ENCODE results near the gene IQGAP1. TPM values are rescaled to one million over a fixed set of nuclear protein-coding genes. Genes with fewer than 3 reads are reported as not detected.
A peak's percentile ranks its signal among the peaks of the same experiment; 100 is the strongest.
"Not testable (repeated sequence)": the region's sequence is repeated elsewhere in the genome, so short reads cannot be mapped to it uniquely, and the experiment has no call there.

The IQGAP1 gene
- total and polyA plus RNA-seq, 2 donors (not counting 1 experiment from before 2014, with no cell fraction given) = 222 to 270 TPM

DNA sequence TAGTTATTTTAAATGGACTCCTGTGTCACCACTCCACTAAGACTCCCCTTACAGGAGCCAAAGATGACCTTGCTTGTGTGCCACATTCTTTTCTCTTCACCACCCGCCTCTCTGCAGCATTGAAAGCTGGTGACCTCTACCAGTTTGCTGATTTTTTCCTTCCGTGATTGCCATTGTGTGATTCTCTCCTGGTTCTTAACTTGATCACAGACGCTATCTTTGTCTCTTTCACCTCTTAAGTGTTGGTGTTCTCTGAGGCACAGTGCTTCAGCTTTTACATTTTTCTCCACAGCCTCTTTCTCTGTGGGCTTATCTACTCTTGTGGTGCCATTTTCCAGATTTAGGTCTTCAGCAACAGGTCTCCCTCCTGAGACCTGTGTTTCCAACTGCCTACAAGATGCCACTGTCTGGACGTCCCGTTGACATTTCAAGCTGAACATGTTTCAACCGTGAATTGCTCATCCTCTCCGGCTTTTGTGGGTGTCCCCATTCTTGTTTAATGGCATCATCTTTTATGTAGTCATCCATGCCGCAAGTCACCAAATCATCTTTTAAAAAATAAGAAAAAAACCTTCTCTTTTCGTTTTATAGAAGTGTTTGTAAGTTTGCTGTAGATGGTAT, 26.5 kb downstream of the IQGAP1 start:
- Histone ChIP-seq H3K4me1 (ENCODE audit: control insufficient read depth, extremely low read depth, insufficient read depth, low read length) (peaks cover 25% of the 10 kb centered on the region), H3K9me3 (ENCODE audit: control insufficient read depth, insufficient read depth, low read depth, low read length) (no peaks in the 10 kb centered on the region), H3K9ac (ENCODE audit: insufficient read depth, low read length) (no peak overlapping the region), H3K27ac (ENCODE audit: insufficient read depth, low read length) (peak overlapping the region; percentile 81), H3K4me2 (ENCODE audit: extremely low read depth, insufficient read depth, low read length) (peak overlapping the region; percentile 80), H4K20me1 (ENCODE audit: control insufficient read depth, extremely low read depth, insufficient read depth, low read length) (no peaks in the 10 kb centered on the region), H3K4me3 (replicated peaks in 1 of 4; ENCODE audit: control extremely low read depth in 1 of 4, insufficient read depth in 1 of 4, low read depth in 3 of 4, low read length in 4 of 4) (peak overlapping the region in 1 of 4 experiments; percentile 15), H3K36me3 (ENCODE audit: control insufficient read depth, insufficient read depth, low read length) (no peaks in the 10 kb centered on the region), H3K79me2 (ENCODE audit: control insufficient read depth, insufficient read depth, low read length) (peaks cover 85% of the 10 kb centered on the region), H2AFZ (ENCODE audit: low read length) (no peak overlapping the region), H3K27me3 (ENCODE audit: control insufficient read depth, insufficient read depth, low read length) (no peaks in the 10 kb centered on the region)
- DNase-seq (ENCODE audit: low read depth in 2 of 2) = peak; percentile 60 to 93
- TF ChIP-seq, protein P1, sequence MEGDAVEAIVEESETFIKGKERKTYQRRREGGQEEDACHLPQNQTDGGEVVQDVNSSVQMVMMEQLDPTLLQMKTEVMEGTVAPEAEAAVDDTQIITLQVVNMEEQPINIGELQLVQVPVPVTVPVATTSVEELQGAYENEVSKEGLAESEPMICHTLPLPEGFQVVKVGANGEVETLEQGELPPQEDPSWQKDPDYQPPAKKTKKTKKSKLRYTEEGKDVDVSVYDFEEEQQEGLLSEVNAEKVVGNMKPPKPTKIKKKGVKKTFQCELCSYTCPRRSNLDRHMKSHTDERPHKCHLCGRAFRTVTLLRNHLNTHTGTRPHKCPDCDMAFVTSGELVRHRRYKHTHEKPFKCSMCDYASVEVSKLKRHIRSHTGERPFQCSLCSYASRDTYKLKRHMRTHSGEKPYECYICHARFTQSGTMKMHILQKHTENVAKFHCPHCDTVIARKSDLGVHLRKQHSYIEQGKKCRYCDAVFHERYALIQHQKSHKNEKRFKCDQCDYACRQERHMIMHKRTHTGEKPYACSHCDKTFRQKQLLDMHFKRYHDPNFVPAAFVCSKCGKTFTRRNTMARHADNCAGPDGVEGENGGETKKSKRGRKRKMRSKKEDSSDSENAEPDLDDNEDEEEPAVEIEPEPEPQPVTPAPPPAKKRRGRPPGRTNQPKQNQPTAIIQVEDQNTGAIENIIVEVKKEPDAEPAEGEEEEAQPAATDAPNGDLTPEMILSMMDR (conservative IDR thresholded peaks at IDR 0.05 in 1 of 2, IDR thresholded peaks at IDR 0.05 in 1 of 2; ENCODE audit: low read depth in 1 of 2, low read length in 2 of 2) = no peak
- no peak for TF ChIP-seq EZH2 (IDR thresholded peaks at IDR 0.05; ENCODE audit: low read length, missing control alignments)

- H3K9me3 ChIP-seq (ENCODE audit: control insufficient read depth, insufficient read depth, low read depth, low read length); H2AFZ ChIP-seq (ENCODE audit: low read length); H3K4me3 ChIP-seq (replicated peaks in 1 of 4; ENCODE audit: control extremely low read depth in 1 of 4, insufficient read depth in 1 of 4, low read depth in 3 of 4, low read length in 4 of 4); DNase-seq (ENCODE audit: low read depth in 2 of 2); H3K4me2 ChIP-seq (ENCODE audit: extremely low read depth, insufficient read depth, low read length); H3K27me3 ChIP-seq (ENCODE audit: control insufficient read depth, insufficient read depth, low read length); H3K27ac ChIP-seq (ENCODE audit: insufficient read depth, low read length); H3K36me3 ChIP-seq (ENCODE audit: control insufficient read depth, insufficient read depth, low read length); H3K9ac ChIP-seq (ENCODE audit: insufficient read depth, low read length); H4K20me1 ChIP-seq (ENCODE audit: control insufficient read depth, extremely low read depth, insufficient read depth, low read length): not testable (repeated sequence)
- Histone ChIP-seq H3K79me2 (ENCODE audit: control insufficient read depth, insufficient read depth, low read length) (peaks cover 88% of the 10 kb centered on the region), H3K4me1 (ENCODE audit: control insufficient read depth, extremely low read depth, insufficient read depth, low read length) (peaks cover 31% of the 10 kb centered on the region)
Observed at GRCh38 chr15:90416052-90416451, 28.0 kb downstream of the IQGAP1 start.

- Histone ChIP-seq H3K27ac (ENCODE audit: insufficient read depth, low read length) (peak overlapping the region; percentile 36), H3K79me2 (ENCODE audit: control insufficient read depth, insufficient read depth, low read length) (peaks cover 86% of the 10 kb centered on the region), H4K20me1 (ENCODE audit: control insufficient read depth, extremely low read depth, insufficient read depth, low read length) (no peaks in the 10 kb centered on the region), H3K9ac (ENCODE audit: insufficient read depth, low read length) (no peak overlapping the region), H3K4me3 (replicated peaks in 1 of 4; ENCODE audit: control extremely low read depth in 1 of 4, insufficient read depth in 1 of 4, low read depth in 3 of 4, low read length in 4 of 4) (no peak overlapping the region), H2AFZ (ENCODE audit: low read length) (no peak overlapping the region), H3K4me2 (ENCODE audit: extremely low read depth, insufficient read depth, low read length) (peak overlapping the region; percentile 8), H3K9me3 (ENCODE audit: control insufficient read depth, insufficient read depth, low read depth, low read length) (no peaks in the 10 kb centered on the region), H3K4me1 (ENCODE audit: control insufficient read depth, extremely low read depth, insufficient read depth, low read length) (peaks cover 30% of the 10 kb centered on the region), H3K27me3 (ENCODE audit: control insufficient read depth, insufficient read depth, low read length) (no peaks in the 10 kb centered on the region), H3K36me3 (ENCODE audit: control insufficient read depth, insufficient read depth, low read length) (no peaks in the 10 kb centered on the region)
- no peak for DNase-seq (ENCODE audit: low read depth in 2 of 2)
- TF ChIP-seq, protein P1 (conservative IDR thresholded peaks at IDR 0.05 in 1 of 2, IDR thresholded peaks at IDR 0.05 in 1 of 2; ENCODE audit: low read depth in 1 of 2, low read length in 2 of 2) = no peak
- no peak for TF ChIP-seq EZH2 (IDR thresholded peaks at IDR 0.05; ENCODE audit: low read length, missing control alignments)
Observed at GRCh38 chr15:90418627-90419026, 30.6 kb downstream of the IQGAP1 start.
